HG03460 (cell line): ENCODE measurements around the gene ZNF652.
"Not testable (repeated sequence)": the region's sequence is repeated elsewhere in the genome, so short reads cannot be mapped to it uniquely, and the experiment has no call there.

Experiments
- ATAC-seq: cut with Tn5 transposase; IDR thresholded peaks from one replicate; pipeline ENCODE4 v1.9.1; 2021; ENCODE audit not compliant: unreplicated experiment

ZNF652 gene

GRCh38 chr17:49361902-49362722 lies at the start of gene ZNF652:
Gene ZNF652, minus strand, starts transcription at chr17:49362250. Its CDS starts 44,525 bp downstream, at chr17:49317725.
- ATAC-seq: peak; percentile 54

- ATAC-seq: no peak
These were observed 47.0 kb upstream of the ZNF652 start for GRCh38 chr17:49409066-49409465.

- ATAC-seq: no peak
These were observed 46.0 kb upstream of the ZNF652 start for GRCh38 chr17:49407981-49408501.

GRCh38 chr17:49407086-49407485 lies 45.0 kb upstream of the ZNF652 start:
- no peak for ATAC-seq

GRCh38 chr17:49406421-49407061 lies 44.5 kb upstream of the ZNF652 start:
- ATAC-seq: no peak

GRCh38 chr17:49404906-49405305 lies 42.9 kb upstream of the ZNF652 start:
- no peak for ATAC-seq

- ATAC-seq: no peak
These were observed 42.3 kb upstream of the ZNF652 start for GRCh38 chr17:49404361-49404760.

- ATAC-seq: no peak
These were observed 41.7 kb upstream of the ZNF652 start for GRCh38 chr17:49403514-49404289.

GRCh38 chr17:49402706-49403105 lies 40.7 kb upstream of the ZNF652 start:
- ATAC-seq: no peak

- ATAC-seq: no peak
These were observed 40.0 kb upstream of the ZNF652 start for GRCh38 chr17:49401971-49402611.

GRCh38 chr17:49399995-49400394 lies 37.9 kb upstream of the ZNF652 start:
- no peak for ATAC-seq

- no peak for ATAC-seq
These were observed 35.5 kb upstream of the ZNF652 start for GRCh38 chr17:49397586-49397985.

- ATAC-seq: no peak
These were observed 31.6 kb upstream of the ZNF652 start for GRCh38 chr17:49393491-49394255.

GRCh38 chr17:49390548-49391324 lies 28.7 kb upstream of the ZNF652 start:
- ATAC-seq: no peak

- ATAC-seq: not testable (repeated sequence)
These were observed 27.7 kb upstream of the ZNF652 start for GRCh38 chr17:49389514-49390347.

GRCh38 chr17:49388692-49389513 lies 26.9 kb upstream of the ZNF652 start:
- no peak for ATAC-seq

- peak; percentile 62 for ATAC-seq
These were observed 26.2 kb upstream of the ZNF652 start for GRCh38 chr17:49388290-49388640.
